Retinal pigment epithelial cell (primary cell): Measurements from ENCODE around the gene HOXD12.

Experiments
- DNase-seq: peaks from one replicate; pipeline ENCODE4 v3.0.0-alpha.2; 2010; ENCODE audit warnings: low read depth
- H3K4me3 ChIP-seq: 2 replicates; pipeline ENCODE4 v1.5.1; 2011; ENCODE audit warnings: mild to moderate bottlenecking, low read length, control low read depth, moderate library complexity
- TF ChIP-seq, protein P1 (sequence below): conservative IDR thresholded peaks from 2 replicates; pipeline ENCODE4 v1.5.1; 2011; ENCODE audit warnings: low read depth, low read length, control low read depth, inconsistent platforms

Gene HOXD12

DNA sequence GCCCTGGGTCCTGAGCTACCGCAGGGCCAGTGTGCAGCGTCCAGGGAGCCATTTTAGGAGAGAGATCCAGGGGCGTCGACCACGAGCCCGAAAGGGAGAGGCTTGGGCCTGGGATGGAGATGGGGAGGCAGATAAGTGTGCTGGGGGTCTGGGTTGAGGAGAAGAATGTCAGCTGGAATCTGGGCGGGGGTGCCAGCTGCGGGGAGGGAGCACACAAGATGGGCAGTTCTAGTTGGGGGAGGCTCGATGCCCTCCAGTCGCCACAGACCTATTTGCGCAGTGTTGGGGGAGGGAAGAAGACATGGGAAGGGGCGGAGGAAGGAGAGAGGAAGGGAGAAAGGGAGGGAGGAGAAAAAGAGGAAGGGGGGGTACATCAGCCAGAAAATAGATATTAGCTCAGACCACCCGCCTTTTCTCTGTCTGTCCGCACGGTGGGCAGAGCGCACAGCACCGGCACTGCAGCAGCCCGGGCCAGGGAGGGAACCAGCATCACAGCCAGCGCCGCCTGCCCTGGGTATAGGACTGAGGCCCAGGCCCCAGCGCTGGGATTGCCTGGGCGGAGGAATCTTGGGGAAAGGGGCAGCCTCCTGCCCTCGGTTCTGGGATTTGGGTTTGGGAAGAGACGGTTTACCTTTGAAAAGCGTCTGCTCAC, 5.6 kb downstream of the HOXD12 start:
- TF ChIP-seq, protein P1, sequence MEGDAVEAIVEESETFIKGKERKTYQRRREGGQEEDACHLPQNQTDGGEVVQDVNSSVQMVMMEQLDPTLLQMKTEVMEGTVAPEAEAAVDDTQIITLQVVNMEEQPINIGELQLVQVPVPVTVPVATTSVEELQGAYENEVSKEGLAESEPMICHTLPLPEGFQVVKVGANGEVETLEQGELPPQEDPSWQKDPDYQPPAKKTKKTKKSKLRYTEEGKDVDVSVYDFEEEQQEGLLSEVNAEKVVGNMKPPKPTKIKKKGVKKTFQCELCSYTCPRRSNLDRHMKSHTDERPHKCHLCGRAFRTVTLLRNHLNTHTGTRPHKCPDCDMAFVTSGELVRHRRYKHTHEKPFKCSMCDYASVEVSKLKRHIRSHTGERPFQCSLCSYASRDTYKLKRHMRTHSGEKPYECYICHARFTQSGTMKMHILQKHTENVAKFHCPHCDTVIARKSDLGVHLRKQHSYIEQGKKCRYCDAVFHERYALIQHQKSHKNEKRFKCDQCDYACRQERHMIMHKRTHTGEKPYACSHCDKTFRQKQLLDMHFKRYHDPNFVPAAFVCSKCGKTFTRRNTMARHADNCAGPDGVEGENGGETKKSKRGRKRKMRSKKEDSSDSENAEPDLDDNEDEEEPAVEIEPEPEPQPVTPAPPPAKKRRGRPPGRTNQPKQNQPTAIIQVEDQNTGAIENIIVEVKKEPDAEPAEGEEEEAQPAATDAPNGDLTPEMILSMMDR: no peak
- no peak for DNase-seq
- no peak overlapping the region for H3K4me3 ChIP-seq

- DNase-seq: no peak
- TF ChIP-seq, protein P1: no peak
- no peak overlapping the region for H3K4me3 ChIP-seq
Measured at GRCh38 chr2:176105730-176106580, 6.4 kb downstream of the HOXD12 start.

- no peak for DNase-seq
- TF ChIP-seq, protein P1: no peak
- no peak within 1 kb of the TSS for H3K4me3 ChIP-seq
Measured at GRCh38 chr2:176106581-176107539, 7.3 kb downstream of the HOXD12 start, which contains the start of gene HOXD11. HOXD11 (plus strand) TSS chr2:176107280; CDS start chr2:176107356, 76 bp downstream.

GRCh38 chr2:176107731-176108181, 8.2 kb downstream of the HOXD12 start:
- no peak overlapping the region for H3K4me3 ChIP-seq
- TF ChIP-seq, protein P1: no peak
- no peak for DNase-seq

DNA sequence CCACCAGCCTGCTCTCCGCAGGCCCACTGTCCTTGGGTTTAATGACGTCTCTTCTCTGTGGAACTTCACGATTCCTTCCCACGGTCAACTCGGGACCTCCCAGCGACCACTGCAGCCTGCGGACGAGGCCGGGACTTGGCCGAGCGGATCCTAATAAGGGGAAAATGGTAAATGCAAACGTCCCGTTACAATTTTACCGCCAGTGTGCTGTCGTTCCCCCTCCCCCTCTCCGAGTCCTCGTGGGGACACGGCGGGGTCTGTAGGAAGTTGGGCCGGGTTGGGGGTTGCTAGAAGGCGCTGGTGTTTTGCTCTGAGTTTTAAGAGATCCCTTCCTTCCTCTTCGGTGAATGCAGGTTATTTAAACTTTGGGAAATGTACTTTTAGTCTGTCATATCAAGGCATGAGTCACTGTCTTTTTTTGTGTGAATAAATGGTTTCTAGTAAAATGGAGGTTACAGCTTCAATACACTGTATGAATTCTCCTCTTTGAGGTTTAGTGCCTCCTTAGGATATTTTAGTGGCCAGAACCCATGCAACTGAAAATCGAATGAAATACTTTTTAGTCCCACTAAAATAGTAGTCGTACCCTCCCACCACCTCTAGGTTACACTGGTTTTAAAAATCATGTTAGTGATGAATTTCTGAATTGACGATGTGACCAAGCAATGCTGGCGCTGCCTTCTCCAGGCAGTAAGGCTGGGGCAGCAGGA, 9.8 kb downstream of the HOXD12 start:
- no peak overlapping the region for H3K4me3 ChIP-seq
- TF ChIP-seq, protein P1: no peak
- DNase-seq: no peak

DNA sequence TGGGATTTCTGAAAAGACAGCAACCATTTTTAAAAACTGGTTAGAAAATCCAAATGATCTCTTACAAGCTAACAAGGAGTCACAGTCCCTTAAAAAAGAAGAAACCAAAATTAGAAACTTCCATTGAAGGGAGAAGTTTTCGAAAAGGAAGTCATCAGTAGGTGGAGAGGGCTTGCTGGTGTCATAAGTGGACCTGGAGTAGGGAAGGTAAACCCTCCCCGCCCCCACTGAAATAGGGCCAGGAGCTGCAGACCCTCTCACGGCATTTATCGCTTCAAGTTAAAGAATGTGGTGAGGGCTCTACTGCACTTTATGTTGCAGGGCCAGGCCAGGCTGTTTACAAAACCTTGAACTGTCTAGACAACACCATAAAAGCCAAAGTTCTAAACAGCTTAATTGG, 10.4 kb downstream of the HOXD12 start:
- TF ChIP-seq, protein P1: no peak
- no peak for DNase-seq
- no peak overlapping the region for H3K4me3 ChIP-seq
